SJCRH30 (cell line): ENCODE data around the gene LSM14B. TPM values are rescaled to one million over a fixed set of nuclear protein-coding genes. Genes with fewer than 3 reads are reported as not detected.

Experiments used
- DNase-seq, 2 experiments: peaks; one replicate each; pipeline ENCODE4 v3.0.0-alpha.2; 2015 to 2020
- H3K27ac ChIP-seq: fragments of 250-450 bp; sonication (Bioruptor Pico); 2 replicates; pipeline ENCODE4 v1.5.1; 2020; ENCODE audit warnings: mild to moderate bottlenecking, moderate library complexity
- H3K27me3 ChIP-seq: fragments of 250-450 bp; sonication (Bioruptor Pico); 2 replicates; pipeline ENCODE4 v1.5.1; 2020; ENCODE audit warnings: mild to moderate bottlenecking, moderate library complexity
- H3K36me3 ChIP-seq: fragments of 250-450 bp; sonication (Bioruptor Pico); 2 replicates; pipeline ENCODE4 v1.5.1; 2020; ENCODE audit warnings: mild to moderate bottlenecking, moderate library complexity
- H3K4me1 ChIP-seq: fragments of 250-450 bp; sonication (Bioruptor Pico); 2 replicates; pipeline ENCODE4 v1.5.1; 2020; ENCODE audit warnings: mild to moderate bottlenecking, moderate library complexity
- H3K4me3 ChIP-seq: fragments of 250-450 bp; sonication (Bioruptor Pico); 2 replicates; pipeline ENCODE4 v1.5.1; 2020; ENCODE audit warnings: mild to moderate bottlenecking, moderate library complexity
- H3K9me3 ChIP-seq: fragments of 250-450 bp; sonication (Bioruptor Pico); replicated peaks from 2 replicates; pipeline ENCODE4 v1.5.1; 2020; ENCODE audit warnings: mild to moderate bottlenecking, moderate library complexity
- total RNA-seq: library from RNA; depleted of rRNA; stranded (reverse); fragments of >200 nt; shearing (Covaris generic); gene quantifications from 2 replicates; pipeline ENCODE4 v1.2.3, GENCODE V29; 2014

The LSM14B gene
- total RNA-seq, 1 experiment from 2014 or later, result 146 TPM

DNA sequence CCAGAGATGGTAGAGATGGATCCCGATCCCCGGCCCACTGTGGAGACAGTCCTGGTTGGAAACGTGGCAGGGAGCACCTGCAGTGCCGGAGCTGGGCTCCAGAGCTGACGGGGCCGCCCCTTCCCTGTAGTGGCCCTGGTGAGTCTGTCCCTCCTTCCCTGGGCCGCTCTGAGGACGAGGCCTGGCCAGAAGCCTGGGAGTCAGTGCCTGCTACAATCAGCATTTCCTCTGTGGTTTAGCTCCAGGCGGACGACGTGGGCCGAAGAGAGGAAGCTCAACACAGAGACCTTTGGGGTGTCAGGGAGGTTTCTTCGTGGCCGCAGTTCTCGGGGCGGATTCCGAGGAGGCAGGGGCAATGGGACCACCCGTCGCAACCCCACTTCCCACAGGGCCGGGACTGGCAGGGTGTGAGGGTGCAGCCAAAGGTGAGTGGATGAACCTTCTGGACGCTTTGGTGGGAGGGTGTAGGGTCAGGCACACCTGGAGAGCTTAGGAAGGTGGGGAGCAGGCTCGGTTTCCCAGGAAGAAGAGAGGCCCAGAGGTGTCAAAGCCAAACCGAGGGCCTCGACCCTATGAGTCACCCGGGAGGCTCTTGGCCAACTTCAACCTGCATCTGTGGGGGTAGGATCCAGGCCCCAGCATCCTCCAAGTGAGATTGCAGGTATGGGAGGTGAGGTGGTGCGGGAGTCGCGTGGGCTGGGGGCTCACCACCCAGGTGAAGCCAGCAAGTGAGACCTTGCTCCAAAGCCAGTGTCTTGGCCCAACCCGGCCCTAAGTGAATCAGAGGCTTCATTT lies 11.0 kb downstream of the LSM14B start:
- peaks cover 96% of the 10 kb centered on the region for H3K36me3 ChIP-seq
- no peak for DNase-seq
- H3K4me3 ChIP-seq, result no peak overlapping the region
- no peaks in the 10 kb centered on the region for H3K4me1 ChIP-seq
- no peaks in the 10 kb centered on the region for H3K27me3 ChIP-seq
- H3K27ac ChIP-seq, result no peak overlapping the region
- no peaks in the 10 kb centered on the region for H3K9me3 ChIP-seq

DNA sequence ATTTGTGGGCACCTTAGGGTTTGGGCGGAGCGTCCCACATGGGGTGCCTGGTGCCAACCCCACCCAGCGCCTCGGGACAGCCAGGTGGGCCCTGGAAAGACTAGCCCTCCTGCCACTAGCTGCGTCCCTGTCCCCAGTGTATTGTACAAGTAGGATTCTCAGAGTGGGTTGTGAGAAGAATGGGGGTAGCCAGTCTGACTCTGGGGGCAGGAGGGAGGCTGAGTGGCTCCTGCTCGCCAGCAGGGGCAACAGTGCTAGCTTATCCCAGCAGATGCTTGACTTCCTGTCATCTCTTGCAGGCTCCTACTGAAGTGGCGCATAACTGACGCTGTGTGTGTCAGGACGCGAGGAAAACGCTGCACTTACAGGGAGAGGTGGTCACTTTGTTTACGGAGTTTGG lies 11.6 kb downstream of the LSM14B start:
- Histone ChIP-seq H3K4me1 (no peaks in the 10 kb centered on the region), H3K9me3 (no peaks in the 10 kb centered on the region), H3K27me3 (no peaks in the 10 kb centered on the region), H3K36me3 (peaks cover 96% of the 10 kb centered on the region), H3K4me3 (no peak overlapping the region), H3K27ac (no peak overlapping the region)
- no peak for DNase-seq

DNA sequence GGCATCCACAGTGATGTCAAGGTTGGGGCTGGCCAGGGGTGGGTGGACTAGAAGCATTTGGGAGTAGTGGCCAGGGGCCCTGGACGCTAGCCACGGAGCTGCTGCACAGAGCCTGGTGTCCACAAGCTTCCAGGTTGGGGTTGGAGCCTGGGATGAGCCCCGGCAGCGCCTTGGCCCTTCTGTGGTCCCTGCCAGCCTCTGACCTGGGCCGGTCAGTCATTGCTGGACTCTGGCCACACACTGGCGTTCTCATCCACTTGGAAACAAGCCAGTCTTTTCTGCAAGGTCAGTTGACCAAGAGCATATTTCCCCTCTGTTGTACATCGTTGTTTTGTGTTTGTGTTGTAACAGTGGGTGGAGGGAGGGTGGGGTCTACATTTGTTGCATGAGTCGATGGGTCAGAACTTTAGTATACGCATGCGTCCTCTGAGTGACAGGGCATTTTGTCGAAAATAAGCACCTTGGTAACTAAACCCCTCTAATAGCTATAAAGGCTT lies 12.5 kb downstream of the LSM14B start:
- Histone ChIP-seq H3K4me3 (no peak overlapping the region), H3K9me3 (no peaks in the 10 kb centered on the region), H3K27me3 (no peaks in the 10 kb centered on the region), H3K4me1 (no peaks in the 10 kb centered on the region), H3K27ac (no peak overlapping the region), H3K36me3 (peaks cover 96% of the 10 kb centered on the region)
- no peak for DNase-seq

- no peak for DNase-seq
- Histone ChIP-seq H3K4me3 (no peak overlapping the region), H3K9me3 (no peaks in the 10 kb centered on the region), H3K27ac (no peak overlapping the region), H3K36me3 (peaks cover 96% of the 10 kb centered on the region), H3K27me3 (no peaks in the 10 kb centered on the region), H3K4me1 (no peaks in the 10 kb centered on the region)
Observed at GRCh38 chr20:62135573-62136266, 13.4 kb downstream of the LSM14B start.

DNA sequence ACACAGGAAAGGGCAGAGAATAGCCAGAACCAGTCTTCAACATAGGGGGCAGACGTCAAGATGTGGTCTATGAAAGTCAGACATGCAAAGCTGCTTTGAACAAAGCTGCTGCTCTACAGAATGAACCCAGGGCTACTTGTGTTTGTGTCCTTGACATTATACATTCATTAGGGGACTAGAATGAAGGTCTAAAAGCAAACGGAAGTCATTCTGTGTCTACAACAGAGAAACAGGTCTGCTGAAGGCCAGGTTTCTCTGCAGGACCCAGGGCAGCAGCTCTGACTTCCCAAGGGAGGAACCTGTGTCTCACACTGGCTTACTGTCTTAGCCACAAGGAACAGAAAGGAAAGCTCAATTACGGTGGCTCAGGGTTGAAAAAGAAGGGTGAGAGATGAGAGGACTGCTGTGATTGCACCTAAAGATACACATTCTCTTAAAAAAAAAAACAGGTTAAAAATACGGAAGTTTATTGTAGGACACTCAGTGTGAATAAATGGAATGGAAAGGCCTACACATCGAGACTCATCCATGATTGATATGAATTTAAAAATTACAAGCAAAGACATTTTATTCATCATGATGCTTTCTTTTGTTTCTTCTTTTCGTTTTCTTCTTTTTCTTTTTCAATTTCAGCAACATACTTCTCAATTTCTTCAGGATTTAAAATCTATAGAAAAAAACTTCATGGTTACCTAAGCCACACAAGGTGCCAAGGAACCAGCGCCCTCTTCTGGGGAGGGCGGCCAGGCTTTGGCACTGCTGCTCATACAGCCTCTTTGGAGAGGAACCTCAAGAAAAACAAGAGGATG lies 14.2 kb downstream of the LSM14B start:
- Histone ChIP-seq H3K36me3 (peaks cover 94% of the 10 kb centered on the region), H3K27me3 (no peaks in the 10 kb centered on the region), H3K4me1 (peaks cover 2% of the 10 kb centered on the region; the same call in 1 of the 2 replicates), H3K27ac (no peak overlapping the region), H3K9me3 (no peaks in the 10 kb centered on the region), H3K4me3 (no peak overlapping the region)
- DNase-seq, result peak; percentile 69 to 85

- H3K27me3 ChIP-seq, result no peaks in the 10 kb centered on the region
- H3K9me3 ChIP-seq, result no peaks in the 10 kb centered on the region
- peaks cover 90% of the 10 kb centered on the region for H3K36me3 ChIP-seq
- H3K27ac ChIP-seq, result no peak overlapping the region
- no peak for DNase-seq
- no peak overlapping the region for H3K4me3 ChIP-seq
- peaks cover 6% of the 10 kb centered on the region; the same call in 1 of the 2 replicates for H3K4me1 ChIP-seq
Observed at GRCh38 chr20:62137092-62137384, 14.8 kb downstream of the LSM14B start.

DNA sequence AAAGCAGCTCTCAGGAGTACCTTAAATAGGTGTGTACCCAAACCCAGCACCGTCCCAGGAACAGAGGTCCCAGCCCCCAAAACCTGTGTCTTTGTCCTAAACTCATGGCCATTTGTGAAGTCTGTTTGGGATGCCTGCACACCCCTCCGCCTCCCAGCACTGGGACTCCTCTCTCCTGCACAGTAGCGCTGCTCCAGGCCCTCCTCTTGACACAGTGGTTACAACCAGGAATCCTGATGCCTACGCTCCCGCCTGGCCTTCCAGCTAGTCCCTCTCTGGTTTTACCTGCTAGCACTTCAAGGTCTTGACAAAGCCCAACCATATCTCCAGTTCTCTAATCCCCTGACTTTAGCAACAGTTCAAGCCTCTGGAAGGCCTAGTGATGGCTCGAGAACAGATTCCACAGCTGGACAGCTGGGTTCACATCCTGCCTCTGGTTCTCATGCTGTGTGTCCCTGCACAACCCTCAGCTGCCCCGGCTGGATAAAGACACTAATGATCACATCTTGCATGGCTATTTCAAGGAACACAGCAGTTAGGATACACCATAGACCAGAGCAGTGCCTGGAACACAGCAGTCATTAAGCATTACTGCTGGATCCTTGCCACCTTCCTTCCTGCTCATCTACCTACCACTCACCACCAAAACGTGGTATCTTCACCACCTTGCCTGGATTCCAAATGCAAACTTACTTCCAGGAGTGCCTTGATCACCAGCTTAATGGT lies 15.4 kb downstream of the LSM14B start:
- Histone ChIP-seq H3K36me3 (peaks cover 84% of the 10 kb centered on the region), H3K27me3 (no peaks in the 10 kb centered on the region), H3K4me3 (no peak overlapping the region), H3K9me3 (no peaks in the 10 kb centered on the region), H3K4me1 (peaks cover 6% of the 10 kb centered on the region; the same call in 1 of the 2 replicates), H3K27ac (no peak overlapping the region)
- no peak for DNase-seq

DNA sequence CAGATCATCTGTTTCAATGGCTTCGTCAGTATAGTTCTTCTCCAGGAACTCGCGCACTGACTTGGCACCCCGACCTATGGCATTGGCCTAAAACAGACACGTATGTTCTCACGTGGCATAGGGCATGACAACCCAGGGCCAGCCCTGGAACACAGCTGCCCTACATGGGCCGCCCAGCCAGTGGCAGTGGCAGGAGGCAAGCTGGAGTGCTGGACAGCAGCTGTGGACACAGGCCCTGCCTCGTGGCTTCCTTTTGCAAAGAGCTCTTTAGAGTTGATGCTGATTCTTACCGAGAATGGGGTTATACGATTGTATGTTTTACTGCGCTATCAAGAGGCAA lies 15.9 kb downstream of the LSM14B start:
- no peaks in the 10 kb centered on the region for H3K9me3 ChIP-seq
- no peak overlapping the region for H3K27ac ChIP-seq
- no peaks in the 10 kb centered on the region for H3K27me3 ChIP-seq
- no peak for DNase-seq
- H3K36me3 ChIP-seq, result peaks cover 79% of the 10 kb centered on the region
- H3K4me1 ChIP-seq, result peaks cover 6% of the 10 kb centered on the region; the same call in 1 of the 2 replicates
- no peak overlapping the region for H3K4me3 ChIP-seq

DNA sequence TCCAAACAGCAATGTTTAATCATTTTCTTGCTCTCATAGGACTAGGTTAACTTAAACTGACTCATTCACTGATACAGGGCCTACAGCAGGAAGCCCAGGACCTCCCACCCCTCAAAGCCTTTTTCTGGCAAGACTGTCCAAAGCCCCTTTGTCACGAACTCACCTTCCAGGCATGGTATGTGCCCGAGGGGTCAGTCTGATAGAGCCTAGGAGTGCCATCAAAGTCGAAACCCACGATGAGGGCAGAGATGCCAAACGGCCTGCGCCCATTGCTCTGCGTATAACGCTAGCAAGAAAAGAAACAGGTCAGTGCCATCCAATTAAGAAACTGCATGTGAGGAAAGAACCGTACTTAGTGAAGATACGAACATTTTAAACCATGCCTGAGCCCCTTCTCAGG lies 16.6 kb downstream of the LSM14B start:
- H3K36me3 ChIP-seq, result peaks cover 74% of the 10 kb centered on the region
- no peak for DNase-seq
- H3K27ac ChIP-seq, result no peak overlapping the region
- no peaks in the 10 kb centered on the region for H3K27me3 ChIP-seq
- no peak overlapping the region for H3K4me3 ChIP-seq
- H3K4me1 ChIP-seq, result peaks cover 6% of the 10 kb centered on the region; the same call in 1 of the 2 replicates
- H3K9me3 ChIP-seq, result no peaks in the 10 kb centered on the region

DNA sequence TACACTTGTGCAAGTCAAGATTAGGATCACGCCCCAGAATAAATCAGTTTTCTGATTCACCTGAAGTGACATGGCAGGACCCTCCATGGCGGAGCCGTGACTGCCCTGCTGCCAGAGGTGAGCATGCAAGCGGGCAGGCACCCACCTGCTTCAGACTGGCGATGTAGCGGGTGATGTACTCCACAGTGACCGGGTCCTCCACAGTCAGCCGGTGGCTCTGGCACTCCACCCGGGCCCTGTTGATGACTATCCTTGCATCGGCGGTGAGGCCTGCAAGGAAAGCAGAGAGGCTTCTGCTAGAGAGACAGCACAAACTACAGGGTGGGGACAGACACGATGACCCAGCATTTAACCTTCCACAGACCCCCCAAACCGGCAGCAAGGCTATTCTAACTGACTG lies 17.4 kb downstream of the LSM14B start:
- Histone ChIP-seq H3K36me3 (peaks cover 68% of the 10 kb centered on the region), H3K4me3 (no peak overlapping the region)

DNA sequence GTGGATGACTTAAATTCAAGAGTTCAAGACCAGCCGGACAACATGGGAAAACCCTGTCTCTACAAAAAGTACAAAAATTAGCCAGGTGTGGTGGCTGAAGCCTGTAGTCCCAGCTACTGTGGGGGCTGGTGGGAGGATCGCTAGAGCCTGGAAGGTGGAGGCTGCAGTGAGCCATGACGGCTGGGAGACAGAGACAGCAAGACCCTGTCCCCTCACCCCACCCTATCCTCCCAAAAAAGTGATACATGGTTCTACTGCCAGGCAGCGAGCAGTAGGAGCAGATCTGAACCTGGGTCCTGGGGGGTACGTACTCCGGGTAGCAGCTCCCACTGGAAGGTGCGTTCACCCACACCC lies 18.7 kb downstream of the LSM14B start:
- Histone ChIP-seq H3K27me3 (no peaks in the 10 kb centered on the region), H3K4me3 (no peak overlapping the region), H3K9me3 (no peaks in the 10 kb centered on the region), H3K27ac (no peak overlapping the region), H3K36me3 (peaks cover 59% of the 10 kb centered on the region), H3K4me1 (peaks cover 13% of the 10 kb centered on the region)
- no peak for DNase-seq

More for the DNA sequence above, 17.4 kb downstream of the LSM14B start:
- Histone ChIP-seq H3K4me1 (peaks cover 7% of the 10 kb centered on the region), H3K27ac (no peak overlapping the region), H3K27me3 (no peaks in the 10 kb centered on the region), H3K9me3 (no peaks in the 10 kb centered on the region)
- no peak for DNase-seq

- Histone ChIP-seq H3K4me3 (peak overlapping the region; percentile 99), H3K9me3 (no peaks in the 10 kb centered on the region), H3K36me3 (peaks cover 56% of the 10 kb centered on the region), H3K27me3 (no peaks in the 10 kb centered on the region), H3K27ac (peak overlapping the region; percentile 33; the same call in 1 of the 2 replicates), H3K4me1 (peaks cover 13% of the 10 kb centered on the region)
- DNase-seq, result peak in 1 of 2 experiments; percentile 55
Observed at GRCh38 chr20:62141397-62142251, 19.3 kb downstream of the LSM14B start.

GRCh38 chr20:62142252-62143080 lies 20.2 kb downstream of the LSM14B start:
- DNase-seq, result peak in 1 of 2 experiments; percentile 43
- H3K27me3 ChIP-seq, result no peaks in the 10 kb centered on the region
- H3K27ac ChIP-seq, result peak overlapping the region; percentile 70; the same call in 1 of the 2 replicates
- H3K36me3 ChIP-seq, result peaks cover 48% of the 10 kb centered on the region
- H3K4me1 ChIP-seq, result peaks cover 13% of the 10 kb centered on the region
- peak overlapping the region; percentile 99 for H3K4me3 ChIP-seq
- no peaks in the 10 kb centered on the region for H3K9me3 ChIP-seq
